K562 (cell line): Measurements from ENCODE around the gene PITRM1. TPM values are rescaled to one million over a fixed set of nuclear protein-coding genes. Genes with fewer than 3 reads are reported as not detected.

ENCODE experiments used
- ATAC-seq: fragments of 200-7000 bp; cut with Tn5 transposase; 3 replicates; pipeline ENCODE4 v1.9.1; 2020; ENCODE audit warnings: moderate library complexity
- BruUV-seq: library from RNA; stranded (reverse); fragments of 400-500 nt; replicated peaks from 2 replicates; lab custom pipeline; 2021; lab: Mats Ljungman, UMichigan
- CTCF ChIA-PET: fragments of 300-600 bp; formaldehyde crosslinking; extraction: SDS; loops from one replicate; lab custom pipeline; 2021; ENCODE audit warnings: low intra/inter-chr PET ratio; lab: Yijun Ruan, JAX
- POLR2A ChIA-PET: fragments of 300-600, 350-650 bp; sonication (Branson Sonifier 250); formaldehyde crosslinking; extraction: SDS; loops from one replicate; lab custom pipeline; 2021; ENCODE audit warnings: antibody characterized with exemption, inconsistent platforms; lab: Yijun Ruan, JAX
- DNase-seq, 4 experiments: peaks; one replicate each; pipeline versions ENCODE4 v3.0.0 to v3.0.0-alpha.2; 2011 to 2018; ENCODE audit warnings: low spot score in 3 of 4, mixed read lengths in 3 of 4; ENCODE audit errors: extremely low read depth in 1 of 4
- FAIRE-seq: peaks from 2 replicates; lab custom pipeline; 2011; peaks lifted over from hg19 to GRCh38; lab: Jason Lieb, UNC
- H2AFZ ChIP-seq: 2 replicates; pipeline ENCODE4 v1.6.0; 2011; ENCODE audit warnings: low read depth, low read length, control low read depth, inconsistent platforms
- H3K27ac ChIP-seq: fragments of 200-600 bp; 3 replicates; pipeline ENCODE4 v1.8.0; 2011; ENCODE audit warnings: low read depth, mild to moderate bottlenecking, control low read depth, inconsistent platforms, low read length, moderate library complexity, mixed read lengths; ENCODE audit errors: extremely low read depth
- H3K27me3 ChIP-seq, 2 experiments: fragments of 300-600 bp in 1 of 2; 2 replicates in 1 of 2; 3 replicates in 1 of 2; pipeline versions ENCODE4 v1.6.0 to v1.8.0; 2011; ENCODE audit warnings: inconsistent platforms in 2 of 2, low read length in 2 of 2, mild to moderate bottlenecking in 1 of 2, mixed read lengths in 1 of 2, moderate library complexity in 1 of 2; ENCODE audit not compliant: control insufficient read depth in 2 of 2, insufficient read depth in 2 of 2
- H3K36me3 ChIP-seq: fragments of 300-600 bp; 3 replicates; pipeline ENCODE4 v1.8.0; 2011; ENCODE audit warnings: mild to moderate bottlenecking, low read length, inconsistent platforms; ENCODE audit not compliant: control insufficient read depth, insufficient read depth
- H3K4me1 ChIP-seq, 2 experiments: fragments of 200-600 bp in 1 of 2; replicated peaks in 1 of 2; 2 replicates in 1 of 2; 3 replicates in 1 of 2; pipeline versions ENCODE4 v1.5.1 to v1.8.0; 2011; ENCODE audit warnings: inconsistent platforms in 2 of 2, low read length in 2 of 2, mild to moderate bottlenecking in 1 of 2, mixed read lengths in 1 of 2, moderate library complexity in 1 of 2; ENCODE audit not compliant: control insufficient read depth in 2 of 2, insufficient read depth in 2 of 2
- H3K4me2 ChIP-seq: 2 replicates; pipeline ENCODE4 v1.6.1; 2011; ENCODE audit warnings: low read length, control low read depth, inconsistent platforms, mixed read lengths; ENCODE audit not compliant: insufficient read depth
- H3K4me3 ChIP-seq: fragments of 200-600 bp; sonication (generic), shearing (Covaris generic); 2 replicates; pipeline ENCODE4 v1.5.1; 2016; ENCODE audit warnings: control low read depth, inconsistent platforms
- H3K79me2 ChIP-seq: fragments of 200-600 bp; 3 replicates; pipeline ENCODE4 v1.8.0; 2011; ENCODE audit warnings: low read length, inconsistent platforms; ENCODE audit not compliant: control insufficient read depth, insufficient read depth
- H3K9ac ChIP-seq, 2 experiments: 2 replicates each; pipeline versions ENCODE4 v1.6.0 to v1.6.1; 2011; ENCODE audit warnings: low read depth in 2 of 2, low read length in 2 of 2, control low read depth in 1 of 2, inconsistent platforms in 1 of 2, mild to moderate bottlenecking in 1 of 2, mixed read lengths in 1 of 2; ENCODE audit not compliant: insufficient read depth in 1 of 2
- H3K9me1 ChIP-seq: one replicate; pipeline ENCODE4 v1.6.0; 2011; ENCODE audit warnings: inconsistent platforms, mild to moderate bottlenecking, low read length, moderate library complexity; ENCODE audit not compliant: control insufficient read depth, insufficient read depth
- H3K9me3 ChIP-seq: replicated peaks from 2 replicates; pipeline ENCODE4 v1.5.1; 2011; ENCODE audit warnings: low read depth, low read length, inconsistent platforms; ENCODE audit not compliant: control insufficient read depth, insufficient read depth
- H4K20me1 ChIP-seq: replicated peaks from 2 replicates; pipeline ENCODE4 v1.6.1; 2011; ENCODE audit warnings: low read length, inconsistent platforms, mixed read lengths; ENCODE audit not compliant: control insufficient read depth, insufficient read depth
- CAMTA2 ChIP-seq: fragments of 250-450 bp; sonication (Bioruptor Pico); conservative IDR thresholded peaks from 2 replicates; pipeline ENCODE4 v1.5.1; 2022
- FOXA3 ChIP-seq, 2 experiments: fragments of 450-650 bp in 1 of 2; sonication (generic) in 1 of 2; formaldehyde crosslinking; IDR thresholded peaks in 1 of 2; conservative IDR thresholded peaks in 1 of 2; 2 replicates each; pipeline versions ENCODE4 v1.4.0 to v1.8.0; 2020 to 2022; ENCODE audit warnings: mild to moderate bottlenecking in 2 of 2, missing genetic modification reagents in 1 of 2
- HDAC3 ChIP-seq: fragments of 450-650 bp; IDR thresholded peaks from 2 replicates; pipeline ENCODE4 v1.6.1; 2018; ENCODE audit warnings: borderline replicate concordance, mild to moderate bottlenecking, moderate library complexity; ENCODE audit not compliant: partially characterized antibody
- KAT2B ChIP-seq: IDR thresholded peaks from one replicate; pipeline ENCODE4 v1.6.1; 2012; ENCODE audit warnings: low read depth, mild to moderate bottlenecking, control low read depth, inconsistent platforms, low read length, moderate library complexity
- L3MBTL2 ChIP-seq: fragments of 450-650 bp; IDR thresholded peaks from 2 replicates; pipeline ENCODE4 v1.6.1; 2016; ENCODE audit warnings: mild to moderate bottlenecking, moderate library complexity
- MAX ChIP-seq: sonication (generic); formaldehyde crosslinking; IDR thresholded peaks from 2 replicates; pipeline ENCODE4 v1.9.0; 2022; ENCODE audit warnings: mild to moderate bottlenecking, missing genetic modification reagents
- PKNOX1 ChIP-seq: fragments of 450-650 bp; IDR thresholded peaks from 2 replicates; pipeline ENCODE4 v1.6.1; 2016
- SMARCB1 ChIP-seq: IDR thresholded peaks from 2 replicates; pipeline ENCODE4 v1.6.1; 2011; ENCODE audit warnings: improper control_type of control experiment, low read depth; ENCODE audit not compliant: insufficient read length
- SMARCE1 ChIP-seq: fragments of 450-650 bp; IDR thresholded peaks from 2 replicates; pipeline ENCODE4 v1.7.1; 2016; ENCODE audit warnings: mild to moderate bottlenecking
- TCF7L2 ChIP-seq: fragments of 150-350 bp; IDR thresholded peaks from 2 replicates; pipeline ENCODE4 v1.6.1; 2016; ENCODE audit warnings: low read depth, mild to moderate bottlenecking, low read length, moderate library complexity
- TOE1 ChIP-seq, 2 experiments: fragments of 450-650 bp in 1 of 2; sonication (generic) in 1 of 2; formaldehyde crosslinking in 1 of 2; IDR thresholded peaks; 2 replicates each; pipeline versions ENCODE4 v1.7.1 to v1.8.0; 2016 to 2022; ENCODE audit warnings: borderline replicate concordance in 2 of 2, mild to moderate bottlenecking in 2 of 2, antibody characterized with exemption in 1 of 2, inconsistent platforms in 1 of 2, low read depth in 1 of 2, missing genetic modification reagents in 1 of 2, moderate library complexity in 1 of 2
- ZBTB7A ChIP-seq: IDR thresholded peaks from 2 replicates; pipeline ENCODE4 v1.6.1; 2011; ENCODE audit warnings: low read depth, mild to moderate bottlenecking, low read length, moderate library complexity, borderline replicate concordance; ENCODE audit not compliant: control insufficient read depth
- ZNF165 ChIP-seq: fragments of 250-450 bp; sonication (Bioruptor Pico); IDR thresholded peaks from 2 replicates; pipeline ENCODE4 v1.4.0; 2020; ENCODE audit warnings: borderline replicate concordance
- ZNF3 ChIP-seq: fragments of 250-450 bp; sonication (Bioruptor Pico); IDR thresholded peaks from 2 replicates; pipeline ENCODE4 v1.5.0; 2021; ENCODE audit warnings: mild to moderate bottlenecking, moderate library complexity
- WGBS: fragments of 100-300 bp; shearing (Covaris generic); methylation state at CpG from one replicate; pipeline ENCODE4 v1.1.6; 2016; ENCODE audit warnings: low coverage, mixed read lengths; ENCODE audit not compliant: insufficient coverage; ENCODE audit errors: missing lambda C conversion rate; 5-methylcytosine and 5-hydroxymethylcytosine counted together
- in situ Hi-C: fragments of 300-500 bp; cut with MboI; formaldehyde crosslinking; loops from 4 replicates; pipeline ENCODE4 v1.15.0; 2018; ENCODE audit warnings: inconsistent platforms, mixed read lengths
- intact Hi-C: fragments of 100-400 bp; cut with micrococcal nuclease; formaldehyde crosslinking; loops from 2 replicates; pipeline ENCODE4 v1.14.2; 2022
- polyA plus RNA-seq, 8 experiments: library from polyadenylated mRNA; depleted of rRNA in 4 of 8; stranded (reverse) in 5 of 8; unstranded in 3 of 8; fragments of >200 nt; fragmentation: Nextera tagmentation in 2 of 8; fragmentation: Illumina TruSeq in 1 of 8; extraction: Ambion mirVana in 2 of 8; extraction: Trizol in 1 of 8; gene quantifications; 2 replicates each; pipeline versions ENCODE4 v1.2.1 to v1.2.3, GENCODE V29; 2011 to 2014; ENCODE audit warnings: inconsistent platforms in 1 of 8, missing spikeins in 1 of 8
- total RNA-seq, 7 experiments: library from RNA; depleted of rRNA in 6 of 7; stranded (reverse); fragments of >200 nt in 6 of 7; fragmentation: Illumina TruSeq in 2 of 7; extraction: Trizol in 2 of 7; gene quantifications; 2 replicates each; pipeline versions ENCODE4 v1.2.1 to v1.2.3, GENCODE V29; 2011 to 2021; ENCODE audit warnings: low replicate concordance in 1 of 7

The PITRM1 gene
- total and polyA plus RNA-seq, 9 of the 15 experiments (the other 6 are each of a cell fraction or from before 2014, with no cell fraction given), result 21.1 to 70.4 (median 39.7) TPM

GRCh38 chr10:3163879-3164278 lies 8.7 kb downstream of the PITRM1 start:
- DNase-seq, result no peak
- no TSS peak for BruUV-seq
- Histone ChIP-seq H3K27me3 (no peaks in the 10 kb centered on the region), H3K4me3 (no peak overlapping the region), H3K9me3 (no peaks in the 10 kb centered on the region), H4K20me1 (no peaks in the 10 kb centered on the region), H3K27ac (no peak overlapping the region), H3K79me2 (no peaks in the 10 kb centered on the region), H3K36me3 (peaks cover 88% of the 10 kb centered on the region), H3K4me1 (no peaks in the 10 kb centered on the region), H3K9me1 (no peaks in the 10 kb centered on the region), H2AFZ (no peak overlapping the region), H3K4me2 (no peak overlapping the region), H3K9ac (no peak overlapping the region)
- CTCF ChIA-PET, result no interaction called here
- no peak for TF ChIP-seq SMARCE1
- no peak for TF ChIP-seq HDAC3
- no peak for TF ChIP-seq FOXA3 (CRISPR knock-in tag; conservative IDR thresholded peaks at IDR 0.05 in 1 of 2, IDR thresholded peaks at IDR 0.05 in 1 of 2)
- TF ChIP-seq ZBTB7A, result no peak
- no peak for TF ChIP-seq TCF7L2
- no peak for TF ChIP-seq CAMTA2 (CRISPR knock-in tag)
- no peak for TF ChIP-seq L3MBTL2
- no peak for TF ChIP-seq SMARCB1
- TF ChIP-seq ZNF3, result no peak
- TF ChIP-seq MAX (CRISPR knock-in tag), result no peak
- TF ChIP-seq TOE1 (IDR thresholded peaks at IDR 0.05; ENCODE audit: borderline replicate concordance), result no peak
- no peak for TF ChIP-seq TOE1 (CRISPR knock-in tag; IDR thresholded peaks at IDR 0.05; ENCODE audit: borderline replicate concordance, low read depth)
- TF ChIP-seq PKNOX1, result no peak
- no peak for TF ChIP-seq KAT2B
- TF ChIP-seq ZNF165, result no peak
- POLR2A ChIA-PET, result interaction anchor here (0.7 to 1.7 kb wide), 2 partner anchors 9 to 26 kb away, joined by 3 to 10 read pairs; partner anchors contain the start of gene PITRM1
- ATAC-seq, result no peak
- 81% methylated on average over 8 of the region's 9 CpGs for WGBS
- intact Hi-C loops (no loop called here), in situ Hi-C loops (no loop called here)
- no peak for FAIRE-seq
